ENCODE results near the gene OST4.
A peak's percentile ranks its signal among the peaks of the same experiment; 100 is the strongest.

OST4 gene

GRCh38 chr2:27042159-27042661, 29.2 kb downstream of the OST4 start:
- intact Hi-C loops (cut with DNase I) = no loop called here
- no peak for DNase-seq

DNA sequence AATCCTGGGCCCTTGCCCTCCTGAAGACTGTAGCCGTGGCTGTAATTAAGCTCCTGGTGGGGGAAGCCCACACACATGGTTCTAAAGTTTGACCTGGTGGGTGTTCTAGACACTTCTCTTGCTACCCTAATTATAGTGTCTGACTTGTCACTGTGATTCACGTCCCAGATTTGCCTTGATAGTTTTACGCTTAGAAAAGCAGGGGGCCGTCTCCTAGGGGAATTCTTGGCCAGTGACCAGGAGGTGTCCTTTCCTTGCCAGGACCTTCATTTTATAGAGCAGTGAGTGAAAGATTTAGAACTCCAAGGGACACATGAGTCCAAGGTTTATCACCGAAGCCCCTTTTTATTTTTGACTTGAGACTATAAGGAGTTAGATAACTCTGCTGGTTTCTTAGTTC, 29.7 kb downstream of the OST4 start:
- intact Hi-C loops (cut with DNase I) = no loop called here
- DNase-seq = peak in 8 of 42 donors; percentile 11 to 52 (median 32)

- DNase-seq = no peak
- intact Hi-C loops (cut with DNase I) = no loop called here
Measured at GRCh38 chr2:27040282-27040681, 31.2 kb downstream of the OST4 start.

DNA sequence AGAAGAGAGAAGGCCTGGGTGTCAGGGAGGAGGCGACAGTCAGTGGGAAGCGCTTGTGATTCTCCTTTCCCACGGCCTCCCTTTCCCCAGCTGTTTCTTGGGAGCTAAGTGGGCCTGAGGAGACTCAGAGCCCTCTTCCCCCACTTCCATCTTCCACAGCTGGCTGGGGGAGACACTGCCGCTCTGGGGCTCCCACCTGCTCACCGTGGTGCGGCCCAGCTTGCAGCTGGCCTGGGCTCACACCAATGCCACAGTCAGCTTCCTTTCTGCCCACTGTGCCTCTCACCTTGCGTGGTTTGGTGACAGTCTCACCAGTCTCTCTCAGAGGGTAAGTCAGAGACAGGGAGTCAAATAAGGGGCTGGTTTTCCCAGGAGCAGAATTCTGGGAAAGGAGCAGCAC, 31.6 kb downstream of the OST4 start:
- intact Hi-C loops (cut with DNase I) = loop anchor here (10.0 kb wide), 1 partner anchor 45 kb away; the partner anchor contains the start of gene KHK
- no peak for DNase-seq

DNA sequence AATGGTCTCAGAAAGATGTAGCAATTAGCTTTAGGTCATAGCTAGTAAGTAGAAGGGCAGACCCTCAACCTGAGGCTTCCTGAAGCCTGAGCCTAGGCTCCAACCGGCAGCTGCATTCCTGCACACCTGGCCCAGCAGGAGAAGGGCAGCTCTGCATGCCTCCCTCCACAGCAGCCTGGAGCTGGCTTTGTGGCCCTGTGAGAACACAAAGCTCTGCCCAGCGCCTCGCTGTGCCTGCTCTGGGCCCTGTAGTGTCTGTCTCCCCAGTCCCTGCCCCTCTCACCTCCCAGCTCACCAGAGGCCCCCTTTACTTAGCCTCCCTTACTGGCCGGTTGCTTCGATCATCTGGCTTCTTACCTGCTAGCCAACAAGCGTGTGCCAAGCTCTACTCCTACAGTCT, 32.0 kb downstream of the OST4 start:
- no peak for DNase-seq
- intact Hi-C loops (cut with DNase I) = loop anchor here (10.0 kb wide), 1 partner anchor 45 kb away; the partner anchor contains the start of gene KHK

GRCh38 chr2:27038631-27039339, 32.7 kb downstream of the OST4 start:
- intact Hi-C loops (cut with DNase I) = loop anchor here (10.0 kb wide), 1 partner anchor 46 kb away; the partner anchor contains the start of gene KHK
- no peak for DNase-seq

- DNase-seq = no peak
- intact Hi-C loops (cut with DNase I) = loop anchor here (10.0 kb wide), 1 partner anchor 47 kb away; the partner anchor contains the start of gene KHK
Measured at GRCh38 chr2:27038012-27038411, 33.4 kb downstream of the OST4 start.

GRCh38 chr2:27033253-27033852, 38.1 kb downstream of the OST4 start:
- DNase-seq = no peak
- intact Hi-C loops (cut with DNase I) = loop anchor here (10.0 kb wide), 1 partner anchor 51 kb away; the partner anchor contains the start of gene KHK

GRCh38 chr2:27032495-27033252, 38.8 kb downstream of the OST4 start, which contains the start of gene TMEM214:
TSS of gene TMEM214 (plus strand) at chr2:27032965. CDS start at chr2:27033016, 51 bp downstream.
- intact Hi-C loops (cut with DNase I) = loop anchor here (10.0 kb wide), 1 partner anchor 52 kb away; the partner anchor contains the start of gene KHK
- peak; percentile 72 to 96 (median 91) for DNase-seq

GRCh38 chr2:27029051-27029450, 42.4 kb downstream of the OST4 start:
- no peak for DNase-seq
- intact Hi-C loops (cut with DNase I) = no loop called here

DNA sequence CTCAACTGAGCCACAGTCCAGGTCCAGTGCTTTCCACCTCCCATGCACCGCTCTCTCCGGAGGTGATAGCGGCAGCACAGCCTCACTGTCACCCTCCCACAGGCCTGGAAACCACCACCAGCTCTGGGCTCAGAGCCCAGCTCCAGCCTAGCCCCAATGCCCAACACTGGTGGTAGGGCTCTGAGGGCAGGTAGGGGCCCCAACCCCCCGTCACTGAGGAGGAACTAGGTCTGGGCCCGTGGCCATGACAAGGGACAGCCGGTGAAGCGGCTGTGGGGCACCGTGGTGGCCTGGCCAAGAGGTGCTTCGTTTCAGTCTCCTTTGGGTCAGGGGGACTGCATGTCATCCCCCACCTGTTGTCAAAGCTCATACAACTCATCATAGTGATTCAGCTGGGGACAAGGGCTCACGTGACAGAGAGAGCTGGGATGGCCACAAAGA, 44.2 kb downstream of the OST4 start:
- DNase-seq = no peak

GRCh38 chr2:27025861-27026851, 45.3 kb downstream of the OST4 start:
- intact Hi-C loops (cut with DNase I) = no loop called here
- peak in 29 of 42 donors; percentile 15 to 71 (median 41) for DNase-seq

More for the DNA sequence above, 44.2 kb downstream of the OST4 start:
- intact Hi-C loops (cut with DNase I) = no loop called here

DNA sequence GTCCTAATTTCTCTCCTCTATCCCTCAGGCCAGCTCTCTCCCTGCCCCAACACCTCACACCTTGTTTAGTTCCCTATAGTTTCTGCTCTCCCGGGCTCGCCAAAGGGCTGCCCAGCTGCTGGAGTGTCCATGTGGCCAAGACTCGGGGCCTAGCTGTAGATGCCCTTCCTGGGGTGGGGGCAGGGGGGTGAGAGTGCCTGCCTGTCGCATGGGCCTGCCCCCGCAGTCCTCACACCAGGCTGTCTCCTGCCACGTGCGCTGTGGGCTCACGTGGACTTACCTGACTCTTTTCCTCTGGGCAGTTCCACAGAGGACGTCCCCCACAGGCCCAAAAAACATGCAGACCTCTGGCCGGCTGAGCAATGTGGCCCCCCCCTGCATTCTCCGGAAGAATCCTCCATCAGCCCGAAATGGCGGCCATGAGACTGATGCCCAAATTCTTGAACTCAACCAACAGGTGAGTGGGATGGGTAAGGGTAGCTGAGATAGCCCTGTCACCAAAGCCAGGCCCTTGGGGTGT, 46.1 kb downstream of the OST4 start:
- intact Hi-C loops (cut with DNase I) = no loop called here
- DNase-seq = no peak

DNA sequence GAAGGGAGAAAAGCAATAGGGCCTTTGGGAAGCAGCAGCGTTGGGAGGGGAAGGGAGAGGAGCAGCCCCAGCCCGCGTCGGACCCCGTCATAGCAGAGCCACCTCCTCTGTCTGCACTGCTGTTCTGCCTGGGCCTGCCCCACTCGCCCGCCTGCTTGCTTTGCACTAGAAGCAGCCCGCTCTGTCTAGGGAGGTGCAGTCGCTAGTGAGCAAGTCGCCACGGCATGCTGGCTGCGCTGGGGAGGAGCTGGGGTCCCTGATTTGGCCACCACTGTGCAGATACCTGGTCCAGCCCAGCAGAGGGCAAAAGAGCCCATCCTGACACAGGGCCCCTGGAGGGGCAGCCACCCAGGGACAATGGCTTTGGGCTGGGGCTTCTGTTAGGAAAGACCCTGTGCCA, 46.6 kb downstream of the OST4 start:
- DNase-seq = no peak
- intact Hi-C loops (cut with DNase I) = no loop called here

GRCh38 chr2:27024188-27024587, 47.3 kb downstream of the OST4 start:
- no peak for DNase-seq
- intact Hi-C loops (cut with DNase I) = no loop called here

GRCh38 chr2:27023740-27024139, 47.7 kb downstream of the OST4 start:
- DNase-seq = no peak
- intact Hi-C loops (cut with DNase I) = no loop called here

GRCh38 chr2:27021253-27022049, 50.0 kb downstream of the OST4 start:
- no peak for DNase-seq
- intact Hi-C loops (cut with DNase I) = no loop called here
